Keratinocyte (primary cell): ENCODE measurements around the gene PLSCR4. TPM values are rescaled to one million over a fixed set of nuclear protein-coding genes. Genes with fewer than 3 reads are reported as not detected.

ENCODE experiments used
- DNase-seq: peaks from one replicate; pipeline ENCODE4 v3.0.0-alpha.2; 2011; ENCODE audit warnings: low read depth, missing footprints, low spot score
- FAIRE-seq: peaks from 2 replicates; lab custom pipeline; 2011; peaks lifted over from hg19 to GRCh38; lab: Jason Lieb, UNC
- H2AFZ ChIP-seq: 2 replicates; pipeline ENCODE4 v1.6.0; 2012; ENCODE audit warnings: low read length, control low read depth, inconsistent platforms; ENCODE audit not compliant: control insufficient read depth
- H3K27ac ChIP-seq: 2 replicates; pipeline ENCODE4 v1.5.1; 2011; ENCODE audit warnings: low read length; ENCODE audit not compliant: control insufficient read depth, insufficient read depth
- H3K27me3 ChIP-seq: 3 replicates; pipeline ENCODE4 v1.6.0; 2011; ENCODE audit warnings: low read length; ENCODE audit not compliant: control insufficient read depth, insufficient read depth; ENCODE audit errors: extremely low read depth
- H3K36me3 ChIP-seq, 2 experiments: 2 replicates in 1 of 2; 3 replicates in 1 of 2; pipeline ENCODE4 v1.5.1; 2011; ENCODE audit warnings: low read length in 2 of 2, mild to moderate bottlenecking in 1 of 2; ENCODE audit not compliant: control insufficient read depth in 2 of 2, insufficient read depth in 2 of 2; ENCODE audit errors: extremely low read depth in 1 of 2
- H3K4me1 ChIP-seq: 3 replicates; pipeline ENCODE4 v1.5.1; 2011; ENCODE audit warnings: low read length; ENCODE audit not compliant: control insufficient read depth, insufficient read depth; ENCODE audit errors: extremely low read depth
- H3K4me2 ChIP-seq: 3 replicates; pipeline ENCODE4 v1.6.0; 2011; ENCODE audit warnings: low read depth, low read length; ENCODE audit not compliant: control insufficient read depth, insufficient read depth; ENCODE audit errors: extremely low read depth
- H3K4me3 ChIP-seq, 3 experiments: fragments of 200-600 bp in 1 of 3; sonication (generic) in 1 of 3; 2 replicates in 2 of 3; 3 replicates in 1 of 3; pipeline ENCODE4 v1.5.1; 2011 to 2016; ENCODE audit warnings: low read length in 3 of 3, mild to moderate bottlenecking in 3 of 3, control low read depth in 2 of 3, inconsistent platforms in 1 of 3, low read depth in 1 of 3, mixed read lengths in 1 of 3, mixed run types in 1 of 3, moderate library complexity in 1 of 3; ENCODE audit not compliant: control insufficient read depth in 2 of 3, insufficient read depth in 2 of 3; ENCODE audit errors: extremely low read depth in 1 of 3
- H3K79me2 ChIP-seq: 2 replicates; pipeline ENCODE4 v1.6.0; 2012; ENCODE audit warnings: low read length; ENCODE audit not compliant: control insufficient read depth, insufficient read depth
- H3K9ac ChIP-seq: 3 replicates; pipeline ENCODE4 v1.6.0; 2011; ENCODE audit warnings: low read length; ENCODE audit not compliant: control insufficient read depth, insufficient read depth; ENCODE audit errors: extremely low read depth
- H3K9me1 ChIP-seq: 3 replicates; pipeline ENCODE4 v1.6.0; 2011; ENCODE audit warnings: low read length; ENCODE audit not compliant: control insufficient read depth, insufficient read depth; ENCODE audit errors: extremely low read depth
- H3K9me3 ChIP-seq: 2 replicates; pipeline ENCODE4 v1.5.1; 2012; ENCODE audit warnings: low read depth, low read length; ENCODE audit not compliant: control insufficient read depth
- H4K20me1 ChIP-seq: 3 replicates; pipeline ENCODE4 v1.6.0; 2011; ENCODE audit warnings: low read length; ENCODE audit not compliant: control insufficient read depth, insufficient read depth; ENCODE audit errors: extremely low read depth
- CTCF ChIP-seq, 3 experiments: IDR thresholded peaks in 1 of 3; conservative IDR thresholded peaks in 1 of 3; optimal IDR thresholded peaks in 1 of 3; 2 replicates in 2 of 3; 3 replicates in 1 of 3; pipeline versions ENCODE3 to v1.5.1; 2011; ENCODE audit warnings: low read length in 3 of 3, mild to moderate bottlenecking in 3 of 3, moderate library complexity in 2 of 3, control low read depth in 1 of 3, inconsistent platforms in 1 of 3; ENCODE audit not compliant: insufficient read depth in 2 of 3; ENCODE audit errors: extremely low read depth in 1 of 3
- EZH2 ChIP-seq: IDR thresholded peaks from one replicate; pipeline ENCODE4 v1.6.1; 2012; ENCODE audit warnings: inconsistent platforms, mild to moderate bottlenecking, low read length, moderate library complexity
- dilution Hi-C: fragments of 300-500 bp; cut with MboI; formaldehyde crosslinking; loops from one replicate; pipeline ENCODE4 v1.7.0; 2020; ENCODE audit warnings: low sequenced_read_pairs; ENCODE audit not compliant: extremely low pct_ligation_motif_present
- polyA plus RNA-seq, 5 experiments: library from polyadenylated mRNA; depleted of rRNA in 3 of 5; stranded (reverse) in 3 of 5; stranded (forward) in 1 of 5; unstranded in 1 of 5; fragments of >200 nt; gene quantifications; 1 replicate in 1 of 5; 2 replicates in 3 of 5; 3 replicates in 1 of 5; pipeline versions ENCODE4 v1.2.1 to v1.2.3, GENCODE V29; 2011 to 2012; ENCODE audit warnings: missing spikeins in 2 of 5, low read depth in 1 of 5, low replicate concordance in 1 of 5

The PLSCR4 gene
- polyA plus RNA-seq, 1 donor (not counting 4 experiments of a cell fraction or from before 2014, with no cell fraction given): 1.5 TPM

DNA sequence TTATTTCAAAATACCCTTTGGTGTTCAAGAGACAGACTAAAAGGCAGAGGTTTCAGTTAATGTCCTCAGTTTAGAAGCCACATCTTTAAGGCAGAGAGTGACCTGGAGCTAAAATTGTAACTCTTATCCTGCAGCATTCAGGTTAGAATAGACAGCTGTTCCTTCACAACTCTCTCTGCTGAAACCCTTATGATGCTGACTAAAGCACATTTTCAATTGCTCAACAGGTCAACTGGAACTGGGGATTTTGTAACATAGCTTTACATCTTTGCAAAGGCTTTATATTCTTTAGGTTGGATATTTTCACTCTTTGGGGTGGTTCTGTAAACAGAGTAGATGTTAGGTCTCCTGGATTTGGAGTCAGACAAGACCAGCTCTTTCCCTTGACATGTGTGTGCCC, 20.3 kb upstream of the PLSCR4 start:
- dilution Hi-C loops: no loop called here
- H3K9me1 ChIP-seq: no peaks in the 10 kb centered on the region
- H3K9me3 ChIP-seq: no peaks in the 10 kb centered on the region
- H3K27me3 ChIP-seq: no peaks in the 10 kb centered on the region
- no peak overlapping the region for H2AFZ ChIP-seq
- H3K4me1 ChIP-seq: no peaks in the 10 kb centered on the region
- TF ChIP-seq EZH2 (no peak), CTCF (optimal IDR thresholded peaks at IDR 0.05 in 1 of 3, IDR thresholded peaks at IDR 0.05 in 1 of 3, conservative IDR thresholded peaks at IDR 0.05 in 1 of 3; ENCODE audit: extremely low read depth in 1 of 3, insufficient read depth in 2 of 3, low read length in 3 of 3) (no peak)
- H3K36me3 ChIP-seq: no peaks in the 10 kb centered on the region
- H3K79me2 ChIP-seq: no peaks in the 10 kb centered on the region
- H3K4me3 ChIP-seq: no peak overlapping the region
- H3K4me2 ChIP-seq: no peak overlapping the region
- no peak for FAIRE-seq
- DNase-seq: no peak
- no peak overlapping the region for H3K9ac ChIP-seq
- no peaks in the 10 kb centered on the region for H4K20me1 ChIP-seq
- H3K27ac ChIP-seq: no peak overlapping the region

GRCh38 chr3:146269271-146269670, 18.4 kb upstream of the PLSCR4 start:
- dilution Hi-C loops: no loop called here
- no peaks in the 10 kb centered on the region for H3K9me1 ChIP-seq
- no peak for TF ChIP-seq CTCF (optimal IDR thresholded peaks at IDR 0.05 in 1 of 3, IDR thresholded peaks at IDR 0.05 in 1 of 3, conservative IDR thresholded peaks at IDR 0.05 in 1 of 3; ENCODE audit: extremely low read depth in 1 of 3, insufficient read depth in 2 of 3, low read length in 3 of 3)
- TF ChIP-seq EZH2: no peak
- H3K79me2 ChIP-seq: no peaks in the 10 kb centered on the region
- H3K4me1 ChIP-seq: no peaks in the 10 kb centered on the region
- no peaks in the 10 kb centered on the region for H3K9me3 ChIP-seq
- H4K20me1 ChIP-seq: no peaks in the 10 kb centered on the region
- no peaks in the 10 kb centered on the region for H3K36me3 ChIP-seq
- no peak for DNase-seq
- H2AFZ ChIP-seq: no peak overlapping the region
- H3K9ac ChIP-seq: no peak overlapping the region
- H3K27ac ChIP-seq: no peak overlapping the region
- H3K4me3 ChIP-seq: no peak overlapping the region
- H3K4me2 ChIP-seq: no peak overlapping the region
- no peaks in the 10 kb centered on the region for H3K27me3 ChIP-seq
- no peak for FAIRE-seq
